GM12872 (cell line): ENCODE data around the gene PPP1R9B.

Experiments used
- TF ChIP-seq, protein P1 (sequence below): IDR thresholded peaks from 3 replicates; pipeline ENCODE4 v1.5.1; 2011; ENCODE audit warnings: low read depth, mild to moderate bottlenecking, low read length, moderate library complexity; ENCODE audit not compliant: insufficient read depth

Gene PPP1R9B

DNA sequence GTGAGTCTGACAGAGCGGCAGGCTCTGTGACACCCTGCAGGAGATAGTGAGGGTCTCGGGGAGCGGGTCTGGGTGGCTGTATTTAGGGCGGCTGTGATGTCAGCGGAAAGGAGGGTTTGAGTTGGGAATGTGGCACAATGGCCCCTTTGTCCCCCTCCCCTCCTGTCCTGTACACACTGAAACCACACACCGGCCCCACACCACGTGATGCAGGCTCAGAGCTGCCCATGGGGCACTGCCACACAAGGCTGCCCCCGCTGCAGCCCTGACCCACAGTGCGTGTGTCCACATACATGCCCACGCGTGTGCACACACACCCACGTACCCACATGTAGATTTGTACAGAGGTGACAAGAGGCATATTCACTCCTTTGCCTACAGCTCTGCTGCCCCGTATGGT is 30.7 kb upstream of the PPP1R9B start:
- TF ChIP-seq, protein P1, sequence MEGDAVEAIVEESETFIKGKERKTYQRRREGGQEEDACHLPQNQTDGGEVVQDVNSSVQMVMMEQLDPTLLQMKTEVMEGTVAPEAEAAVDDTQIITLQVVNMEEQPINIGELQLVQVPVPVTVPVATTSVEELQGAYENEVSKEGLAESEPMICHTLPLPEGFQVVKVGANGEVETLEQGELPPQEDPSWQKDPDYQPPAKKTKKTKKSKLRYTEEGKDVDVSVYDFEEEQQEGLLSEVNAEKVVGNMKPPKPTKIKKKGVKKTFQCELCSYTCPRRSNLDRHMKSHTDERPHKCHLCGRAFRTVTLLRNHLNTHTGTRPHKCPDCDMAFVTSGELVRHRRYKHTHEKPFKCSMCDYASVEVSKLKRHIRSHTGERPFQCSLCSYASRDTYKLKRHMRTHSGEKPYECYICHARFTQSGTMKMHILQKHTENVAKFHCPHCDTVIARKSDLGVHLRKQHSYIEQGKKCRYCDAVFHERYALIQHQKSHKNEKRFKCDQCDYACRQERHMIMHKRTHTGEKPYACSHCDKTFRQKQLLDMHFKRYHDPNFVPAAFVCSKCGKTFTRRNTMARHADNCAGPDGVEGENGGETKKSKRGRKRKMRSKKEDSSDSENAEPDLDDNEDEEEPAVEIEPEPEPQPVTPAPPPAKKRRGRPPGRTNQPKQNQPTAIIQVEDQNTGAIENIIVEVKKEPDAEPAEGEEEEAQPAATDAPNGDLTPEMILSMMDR: no peak

DNA sequence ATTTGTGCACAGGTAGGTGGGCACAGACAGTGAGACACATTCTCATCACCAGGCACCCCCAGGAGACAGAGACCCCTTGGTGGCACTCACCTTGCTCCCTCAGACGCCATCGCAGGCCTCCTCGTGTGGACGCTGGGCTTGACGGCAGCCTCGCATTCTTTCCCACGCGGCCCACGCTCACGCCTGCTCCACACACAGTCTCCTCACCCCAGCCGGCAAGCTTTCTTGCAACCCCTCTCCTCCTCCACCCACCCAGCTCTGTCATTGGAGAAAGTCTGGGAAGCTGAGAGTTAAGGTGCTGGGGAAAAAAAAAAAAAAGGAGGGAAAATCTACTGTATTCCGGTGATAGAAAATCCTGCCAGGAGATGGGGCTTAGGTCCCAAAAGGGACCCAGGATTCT is 30.1 kb upstream of the PPP1R9B start:
- TF ChIP-seq, protein P1: no peak

DNA sequence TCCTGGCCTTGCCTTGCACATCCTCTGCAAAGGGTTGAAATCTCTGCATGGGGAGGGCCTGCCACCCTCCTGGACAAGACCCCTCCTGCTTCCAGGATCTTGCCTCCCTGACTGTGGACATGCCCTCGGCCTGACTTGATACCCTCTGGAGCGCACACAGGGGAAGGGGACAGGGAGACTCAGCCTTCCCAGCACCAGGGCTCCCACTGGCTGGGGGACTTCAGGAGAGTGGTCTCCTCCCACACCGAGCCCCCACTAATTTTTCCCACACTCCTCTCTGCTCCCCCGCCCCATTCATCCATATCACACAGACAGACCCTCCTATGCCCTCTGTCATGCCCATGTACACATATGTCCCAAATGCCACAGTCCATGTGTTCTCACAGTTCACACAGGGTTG is 29.6 kb upstream of the PPP1R9B start:
- TF ChIP-seq, protein P1: no peak

DNA sequence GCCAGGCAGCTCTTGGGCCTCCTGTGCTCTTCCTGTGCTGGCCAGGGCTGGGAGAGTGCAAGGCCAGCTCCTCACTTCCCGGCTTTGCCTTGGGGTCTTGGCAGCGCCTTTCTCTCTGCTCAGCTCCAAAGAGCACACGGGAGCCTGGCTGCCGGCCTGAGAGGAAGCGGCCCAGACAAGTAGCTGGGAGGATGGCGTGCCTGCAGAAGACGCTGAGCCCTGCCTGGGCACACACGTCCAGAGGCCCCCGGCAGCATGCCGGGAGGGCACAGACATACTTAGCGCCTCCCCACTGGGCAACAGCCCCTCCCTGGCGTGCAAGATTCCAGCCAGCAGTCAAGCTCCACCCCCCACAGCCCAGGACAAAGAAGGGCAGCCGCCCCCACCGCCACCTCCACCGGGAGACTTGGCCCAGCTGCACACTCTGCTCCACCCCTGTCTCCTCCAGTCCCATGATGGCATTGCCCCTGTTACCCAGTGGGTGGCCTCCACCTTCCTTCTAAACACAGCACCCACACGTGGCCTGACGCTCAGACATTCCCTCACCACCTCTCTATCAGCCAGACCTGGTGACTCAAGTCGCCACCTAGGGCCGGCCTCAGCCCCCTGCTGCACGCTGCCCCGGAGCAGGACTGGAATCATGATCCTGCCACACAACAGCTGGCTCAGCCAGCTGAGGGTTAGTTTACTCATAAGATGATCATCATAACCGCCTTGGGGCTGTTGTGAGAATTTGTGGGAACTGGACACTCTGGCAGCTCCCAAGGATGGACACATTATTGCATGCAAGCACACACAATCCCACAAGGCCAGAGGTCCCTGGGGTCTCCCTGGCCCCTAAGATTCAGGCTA is 27.7 kb upstream of the PPP1R9B start:
- TF ChIP-seq, protein P1: peak; percentile 73

DNA sequence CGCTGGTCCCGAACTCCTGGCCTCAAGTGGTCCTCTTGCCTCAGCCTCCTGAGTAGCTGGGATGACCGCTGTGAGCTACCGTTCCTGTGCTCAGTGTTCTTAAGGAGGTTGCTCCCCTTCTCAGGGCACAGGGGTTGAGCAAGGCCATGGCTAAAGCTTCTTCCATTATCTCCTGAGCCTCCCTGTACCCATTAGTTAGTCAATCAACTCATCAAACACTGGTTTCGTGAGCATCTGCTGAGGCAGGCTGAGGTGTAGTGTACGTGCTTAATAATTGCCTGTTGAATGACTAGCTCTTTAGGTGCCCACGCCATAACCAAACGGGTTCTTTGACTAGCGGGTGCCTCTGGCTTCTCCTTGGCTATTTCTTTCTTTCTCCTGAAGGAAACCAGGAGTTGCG is 27.0 kb upstream of the PPP1R9B start:
- TF ChIP-seq, protein P1: no peak

DNA sequence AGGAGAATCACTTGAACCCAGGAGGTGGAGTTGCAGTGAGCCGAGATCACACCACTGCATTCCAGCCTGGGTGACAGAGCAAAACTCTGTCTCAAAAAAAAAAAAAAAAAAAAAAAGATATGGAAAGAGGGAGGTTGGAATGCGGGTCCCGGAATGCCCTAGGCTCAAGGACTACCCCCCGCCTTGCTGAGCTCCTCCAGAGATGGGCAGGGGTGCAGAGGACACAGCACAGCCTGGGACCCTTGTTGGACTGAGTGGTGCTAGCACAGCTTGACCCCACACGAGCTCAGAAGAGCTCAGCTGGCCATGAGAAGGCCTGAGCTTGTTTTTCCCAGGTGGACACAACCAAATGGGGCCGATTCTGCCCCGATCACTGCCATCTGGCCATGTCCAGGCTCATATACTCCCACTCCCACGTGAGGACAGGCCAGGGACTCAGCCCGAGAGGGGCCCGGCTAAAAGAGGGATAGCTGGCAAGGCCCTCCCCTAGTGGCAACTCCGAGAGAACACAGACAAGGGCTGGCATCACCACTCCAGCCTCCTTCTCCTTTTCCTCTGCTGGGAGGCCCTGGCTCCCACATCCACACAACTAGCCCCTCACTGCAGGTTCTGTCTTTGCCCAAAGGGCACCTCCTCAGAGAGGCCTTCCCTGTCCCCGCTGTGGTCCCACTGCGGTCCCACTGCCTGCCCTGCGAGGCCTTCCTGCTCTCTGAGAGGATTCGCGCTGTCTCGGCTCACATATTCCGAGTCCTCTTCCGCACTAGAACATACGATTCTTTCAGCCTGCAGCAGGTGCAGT is 26.3 kb upstream of the PPP1R9B start:
- TF ChIP-seq, protein P1: no peak

DNA sequence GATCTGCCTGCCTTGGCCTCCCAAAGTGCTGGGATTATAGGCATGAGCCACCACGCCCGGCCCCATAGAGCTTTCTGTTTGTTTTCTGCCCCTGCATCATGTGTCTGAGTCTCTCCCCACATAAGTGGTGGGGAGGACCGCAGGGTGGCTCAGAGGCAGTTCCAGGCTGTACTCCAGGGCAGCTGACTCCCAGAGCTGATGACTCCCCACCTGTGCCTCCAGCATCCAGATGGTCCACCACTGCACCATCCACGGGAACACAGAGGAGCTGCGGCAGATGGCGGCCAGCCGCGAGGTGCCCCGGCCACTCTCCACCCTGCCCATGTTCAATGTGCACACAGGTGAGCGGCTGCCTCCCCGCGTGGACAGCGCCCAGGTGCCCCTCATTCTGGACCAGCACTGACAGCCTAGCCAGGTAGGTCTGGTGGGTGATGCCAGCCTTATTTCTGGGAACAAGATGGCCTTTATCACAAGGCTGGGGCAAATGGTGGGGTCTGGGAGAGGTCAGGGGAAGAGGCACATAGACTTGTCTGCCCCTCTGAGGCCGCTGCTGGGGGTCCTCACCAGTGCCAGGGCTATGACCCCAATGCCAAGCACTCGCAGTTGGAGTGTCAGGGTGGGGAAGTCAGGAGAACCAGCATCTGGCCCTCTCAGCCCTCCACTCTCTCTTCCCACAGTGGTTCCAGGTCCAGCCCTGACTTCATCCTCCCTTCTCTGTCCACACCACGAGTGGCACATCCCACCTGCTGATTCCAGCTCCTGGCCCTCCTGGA is 24.7 kb upstream of the PPP1R9B start:
- TF ChIP-seq, protein P1: no peak
